Fibroblast of the aortic adventitia (primary cell): ENCODE results near the gene BRD1. TPM values are rescaled to one million over a fixed set of nuclear protein-coding genes. Genes with fewer than 3 reads are reported as not detected.

ENCODE experiments used
- DNase-seq: peaks from one replicate; pipeline ENCODE4 v3.0.0-alpha.2; 2010; ENCODE audit warnings: low read depth
- H3K4me3 ChIP-seq: 2 replicates; pipeline ENCODE4 v1.5.1; 2011; ENCODE audit warnings: low read depth, mild to moderate bottlenecking, control low read depth, low read length, moderate library complexity
- total RNA-seq: library from RNA; depleted of rRNA; stranded (reverse); fragments of >200 nt; gene quantifications from 2 replicates; pipeline ENCODE4 v1.2.3, GENCODE V29; 2012; ENCODE audit warnings: low replicate concordance
- TF ChIP-seq, protein P1 (sequence below): IDR thresholded peaks from 2 replicates; pipeline ENCODE4 v1.5.1; 2011; ENCODE audit warnings: mild to moderate bottlenecking, low read length, control low read depth, inconsistent platforms; ENCODE audit not compliant: insufficient read depth

The BRD1 gene
- total RNA-seq, 1 donor, result 14.6 TPM

DNA sequence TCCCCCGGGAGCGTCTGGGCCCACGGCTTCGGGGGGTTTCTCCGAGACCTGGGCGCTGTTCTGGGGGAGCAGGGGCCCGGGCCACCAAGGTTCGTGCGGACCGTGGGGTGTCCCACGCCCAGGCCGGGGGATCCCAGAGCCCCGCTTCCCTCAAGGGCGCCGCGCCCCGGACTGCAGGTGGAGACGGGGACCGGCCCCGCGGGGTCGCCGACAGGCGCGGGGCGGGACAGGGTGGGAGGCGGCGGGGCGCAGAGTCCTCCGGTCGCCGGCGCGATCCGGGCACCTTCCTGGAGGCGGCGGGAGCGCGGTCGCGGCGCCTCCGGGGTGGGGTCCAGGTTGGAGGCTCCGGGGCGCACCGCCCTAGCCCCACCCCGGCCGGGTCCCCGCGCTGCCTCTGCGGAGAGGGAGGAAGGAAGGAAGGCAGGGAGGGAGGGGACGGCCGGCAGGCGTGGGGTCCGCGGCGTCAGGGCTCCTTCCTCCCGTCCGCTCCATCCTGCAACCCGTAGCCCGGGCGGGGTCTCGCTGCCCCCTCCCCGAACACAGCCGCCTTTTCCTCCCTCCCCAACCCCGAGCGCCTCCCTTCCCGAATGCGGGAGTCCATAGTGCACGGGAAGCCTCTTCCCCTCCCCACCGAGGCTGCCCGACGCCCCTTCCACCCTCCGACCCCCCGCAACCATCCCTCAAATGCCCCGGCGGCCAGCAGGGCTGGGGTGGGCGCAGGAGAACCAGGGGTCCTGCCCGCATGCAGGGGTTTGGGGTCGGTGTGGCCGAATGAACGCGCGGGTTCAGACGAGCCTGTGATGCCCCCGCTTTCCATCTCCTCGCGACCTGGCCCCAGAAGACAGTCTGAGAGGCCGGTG, 21.7 kb upstream of the BRD1 start:
- no peak for DNase-seq
- TF ChIP-seq, protein P1, sequence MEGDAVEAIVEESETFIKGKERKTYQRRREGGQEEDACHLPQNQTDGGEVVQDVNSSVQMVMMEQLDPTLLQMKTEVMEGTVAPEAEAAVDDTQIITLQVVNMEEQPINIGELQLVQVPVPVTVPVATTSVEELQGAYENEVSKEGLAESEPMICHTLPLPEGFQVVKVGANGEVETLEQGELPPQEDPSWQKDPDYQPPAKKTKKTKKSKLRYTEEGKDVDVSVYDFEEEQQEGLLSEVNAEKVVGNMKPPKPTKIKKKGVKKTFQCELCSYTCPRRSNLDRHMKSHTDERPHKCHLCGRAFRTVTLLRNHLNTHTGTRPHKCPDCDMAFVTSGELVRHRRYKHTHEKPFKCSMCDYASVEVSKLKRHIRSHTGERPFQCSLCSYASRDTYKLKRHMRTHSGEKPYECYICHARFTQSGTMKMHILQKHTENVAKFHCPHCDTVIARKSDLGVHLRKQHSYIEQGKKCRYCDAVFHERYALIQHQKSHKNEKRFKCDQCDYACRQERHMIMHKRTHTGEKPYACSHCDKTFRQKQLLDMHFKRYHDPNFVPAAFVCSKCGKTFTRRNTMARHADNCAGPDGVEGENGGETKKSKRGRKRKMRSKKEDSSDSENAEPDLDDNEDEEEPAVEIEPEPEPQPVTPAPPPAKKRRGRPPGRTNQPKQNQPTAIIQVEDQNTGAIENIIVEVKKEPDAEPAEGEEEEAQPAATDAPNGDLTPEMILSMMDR, result no peak
- no peak overlapping the region for H3K4me3 ChIP-seq

DNA sequence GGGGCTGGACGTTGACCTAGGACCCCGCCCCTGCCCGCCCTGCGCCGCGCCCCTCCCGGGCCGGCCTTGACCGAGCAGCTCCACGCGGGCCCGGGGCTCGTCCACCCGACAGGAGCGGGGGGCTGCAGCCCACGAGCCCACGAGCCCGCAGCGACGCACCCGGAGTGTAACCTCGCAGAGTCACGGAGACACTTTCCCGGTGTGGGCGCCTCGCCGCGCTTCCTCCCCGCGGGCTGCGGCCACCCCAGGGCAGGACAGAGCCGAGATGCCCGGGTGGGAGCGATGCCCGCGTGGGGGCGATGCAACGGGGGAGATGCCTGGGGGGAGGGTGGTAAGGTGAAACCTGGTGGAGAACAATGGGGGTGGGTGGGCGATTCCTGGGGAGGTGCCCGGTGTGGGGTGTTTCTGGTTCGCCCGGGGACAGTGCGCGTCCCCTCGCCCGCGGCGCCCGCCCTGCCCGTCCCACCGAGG, 21.1 kb upstream of the BRD1 start:
- no peak for DNase-seq
- TF ChIP-seq, protein P1, result no peak
- H3K4me3 ChIP-seq, result peak overlapping the region; percentile 9

DNA sequence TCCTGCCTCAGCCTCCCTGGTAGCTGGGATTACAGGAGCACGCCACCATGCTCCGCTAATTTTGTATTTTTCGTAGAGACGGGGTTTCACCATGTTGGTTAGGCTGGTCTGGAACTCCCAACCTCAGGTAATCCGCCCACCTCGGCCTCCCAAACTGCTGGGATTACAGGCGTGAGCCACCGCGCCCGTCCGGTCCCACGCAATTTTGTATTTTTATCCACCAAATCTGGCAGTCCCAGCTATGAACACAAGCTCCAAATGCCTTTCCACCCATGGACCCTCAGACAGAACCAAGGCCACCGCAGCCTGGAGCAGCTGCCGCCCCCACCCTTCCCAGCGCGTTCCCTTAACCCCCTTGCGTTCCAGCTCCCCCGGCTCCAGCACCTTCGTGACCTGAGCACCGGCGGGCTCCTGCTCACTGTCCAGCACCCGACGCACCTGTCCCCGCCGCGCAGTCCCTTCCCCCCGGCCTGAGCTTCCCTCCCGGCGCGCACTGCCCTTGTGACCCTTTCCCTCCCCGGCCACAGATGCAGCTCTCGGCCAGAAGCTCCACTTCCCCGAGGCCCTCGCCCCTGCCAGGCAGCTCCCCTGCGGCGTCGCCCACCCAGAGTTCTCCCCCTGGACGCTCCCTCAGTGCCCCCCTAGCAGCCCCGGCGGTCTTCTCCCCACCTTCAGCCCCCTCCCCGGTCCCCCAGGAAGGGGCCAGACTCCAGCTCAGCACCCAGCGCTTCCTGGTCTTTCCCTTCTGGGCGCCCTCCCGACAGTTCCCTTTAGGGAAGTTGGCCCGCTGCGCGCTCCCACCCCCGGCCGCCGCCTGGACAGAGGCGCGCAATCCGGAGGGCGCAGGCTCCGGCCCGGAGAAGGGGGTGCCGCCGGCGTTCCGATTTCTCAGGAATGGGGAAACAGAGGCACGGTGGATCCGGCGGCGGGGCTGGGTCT, 20.3 kb upstream of the BRD1 start:
- H3K4me3 ChIP-seq, result peak overlapping the region; percentile 9
- DNase-seq, result no peak
- TF ChIP-seq, protein P1, result no peak

DNA sequence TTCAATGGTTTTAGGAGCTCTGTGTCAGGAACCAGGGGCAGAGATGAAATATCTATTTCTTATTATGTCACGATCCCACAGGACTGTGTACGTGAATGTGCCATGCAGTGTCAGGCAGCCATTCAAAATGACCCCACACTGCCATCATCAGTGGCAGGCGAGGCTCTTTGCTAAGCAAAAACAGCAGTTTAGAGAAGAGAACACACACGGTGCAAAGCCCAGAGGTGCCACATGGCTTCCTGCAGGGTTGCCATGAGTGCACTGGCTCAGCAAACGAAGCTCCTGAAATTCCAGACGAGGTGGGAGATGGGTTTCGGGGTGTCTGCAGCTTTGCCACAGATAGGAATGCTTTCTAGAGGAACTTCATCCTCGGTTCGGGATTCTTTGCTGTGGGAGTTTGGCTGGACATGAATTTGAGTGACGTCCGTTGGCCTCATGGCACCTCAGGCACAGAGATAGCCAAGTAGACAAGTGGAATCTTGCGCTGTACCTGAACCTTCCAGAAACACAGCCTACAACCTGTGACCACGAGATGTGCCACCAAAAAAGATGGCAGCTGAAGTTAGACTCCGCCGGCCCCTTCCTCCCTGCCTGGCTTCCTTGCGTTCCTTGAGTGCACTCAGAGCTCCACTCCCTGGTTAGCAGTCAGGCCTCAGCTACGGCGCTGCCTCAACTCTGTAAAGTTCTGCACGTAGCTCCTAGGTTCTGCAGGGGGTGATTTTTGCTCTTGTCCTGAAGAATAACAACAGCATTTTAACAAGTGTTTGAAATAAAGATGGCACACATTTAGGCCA, 18.2 kb upstream of the BRD1 start:
- H3K4me3 ChIP-seq, result no peak overlapping the region
- no peak for DNase-seq
- TF ChIP-seq, protein P1, result no peak

DNA sequence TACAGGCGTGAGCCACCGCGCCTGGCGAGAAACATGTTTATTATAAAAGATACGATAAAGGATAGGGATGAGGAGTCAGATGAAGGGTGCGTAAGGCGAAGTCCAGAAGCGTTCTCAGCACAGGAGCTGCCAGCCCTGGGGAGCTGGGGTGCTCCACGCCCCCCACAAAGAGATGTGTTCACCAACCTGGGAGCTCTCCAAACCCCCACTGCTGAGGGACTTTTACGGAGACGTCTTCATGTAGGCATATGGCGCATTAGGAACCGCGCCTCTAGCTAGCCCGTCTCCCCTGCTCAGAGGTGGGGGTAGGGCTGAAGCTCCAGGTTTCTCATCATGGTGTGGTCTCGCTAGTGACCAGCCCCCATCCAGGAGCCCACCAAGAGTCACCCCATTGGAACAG, 17.6 kb upstream of the BRD1 start:
- TF ChIP-seq, protein P1, result no peak
- H3K4me3 ChIP-seq, result no peak overlapping the region
- DNase-seq, result no peak
